SK-N-SH (cell line): ENCODE results near the gene TRAF1. TPM values are rescaled to one million over a fixed set of nuclear protein-coding genes. Genes with fewer than 3 reads are reported as not detected.

Experiments
- polyA plus RNA-seq, 3 experiments: library from polyadenylated mRNA; depleted of rRNA; stranded (reverse); fragments of >200 nt; gene quantifications; 2 replicates each; pipeline ENCODE4 v1.2.3, GENCODE V29; 2012

TRAF1 gene
- polyA plus RNA-seq, 1 of the 3 experiments (the other 2 are of a cell fraction) = 1.2 TPM

Other genes starting within 250 kb of the TRAF1 start
- gene MEGF9, start 212.3 kb downstream of the TRAF1 start, polyA plus RNA-seq (2012; rRNA removed) = 1.8 and 2.2 TPM in 2 replicates
- gene FBXW2, start 133.4 kb downstream of the TRAF1 start, polyA plus RNA-seq (2012; rRNA removed) = 40.1 and 47.6 TPM in 2 replicates
- 13.7 and 18.2 TPM in 2 replicates for gene PSMD5, start 83.9 kb downstream of the TRAF1 start, polyA plus RNA-seq (2012; rRNA removed)
- 24.5 and 33.4 TPM in 2 replicates for gene PHF19, start 49.6 kb downstream of the TRAF1 start, polyA plus RNA-seq (2012; rRNA removed)
- gene C5, start 123.5 kb upstream of the TRAF1 start, polyA plus RNA-seq (2012; rRNA removed) = 1.8 and 2.7 TPM in 2 replicates
- gene CNTRL, start 148.2 kb upstream of the TRAF1 start, polyA plus RNA-seq (2012; rRNA removed) = 3.6 and 4.1 TPM in 2 replicates